SJSA1 (cell line): ENCODE measurements around the gene REC8. TPM values are rescaled to one million over a fixed set of nuclear protein-coding genes. Genes with fewer than 3 reads are reported as not detected.

ENCODE experiments used
- DNase-seq, 2 experiments: peaks; one replicate each; pipeline ENCODE4 v3.0.0-alpha.2; 2015 to 2020; ENCODE audit warnings: low spot score in 2 of 2, low read depth in 1 of 2
- H3K27ac ChIP-seq: fragments of 250-450 bp; sonication (Bioruptor Pico); 2 replicates; pipeline ENCODE4 v1.5.1; 2020; ENCODE audit warnings: mild to moderate bottlenecking, moderate library complexity
- H3K27me3 ChIP-seq: fragments of 250-450 bp; sonication (Bioruptor Pico); replicated peaks from 2 replicates; pipeline ENCODE4 v1.5.1; 2020; ENCODE audit warnings: mild to moderate bottlenecking, moderate library complexity
- H3K36me3 ChIP-seq: fragments of 250-450 bp; sonication (Bioruptor Pico); 2 replicates; pipeline ENCODE4 v1.5.1; 2020; ENCODE audit warnings: mild to moderate bottlenecking
- H3K4me1 ChIP-seq: fragments of 250-450 bp; sonication (Bioruptor Pico); replicated peaks from 2 replicates; pipeline ENCODE4 v1.6.1; 2021; ENCODE audit warnings: mild to moderate bottlenecking
- H3K4me3 ChIP-seq: fragments of 250-450 bp; sonication (Bioruptor Pico); 2 replicates; pipeline ENCODE4 v1.5.1; 2020; ENCODE audit warnings: mild to moderate bottlenecking
- H3K9me3 ChIP-seq: fragments of 250-450 bp; sonication (Bioruptor Pico); replicated peaks from 2 replicates; pipeline ENCODE4 v1.5.1; 2020; ENCODE audit warnings: mild to moderate bottlenecking
- total RNA-seq: library from RNA; depleted of rRNA; stranded (reverse); fragments of >200 nt; shearing (Covaris generic); gene quantifications from 2 replicates; pipeline ENCODE4 v1.2.3, GENCODE V29; 2014

Gene REC8
- total RNA-seq, 1 experiment from 2014 or later, result 0.47 TPM

GRCh38 chr14:24178399-24179178 lies 6.7 kb downstream of the REC8 start:
- Histone ChIP-seq H3K4me3 (no peak overlapping the region), H3K36me3 (peaks cover 57% of the 10 kb centered on the region), H3K27me3 (no peaks in the 10 kb centered on the region), H3K27ac (no peak overlapping the region), H3K9me3 (no peaks in the 10 kb centered on the region), H3K4me1 (peaks cover 9% of the 10 kb centered on the region)
- DNase-seq, result no peak

- no peak for DNase-seq
- peaks cover 62% of the 10 kb centered on the region for H3K36me3 ChIP-seq
- peak overlapping the region; percentile 43 for H3K27ac ChIP-seq
- H3K27me3 ChIP-seq, result no peaks in the 10 kb centered on the region
- peaks cover 9% of the 10 kb centered on the region for H3K4me1 ChIP-seq
- H3K4me3 ChIP-seq, result no peak overlapping the region
- no peaks in the 10 kb centered on the region for H3K9me3 ChIP-seq
These were observed 7.5 kb downstream of the REC8 start for GRCh38 chr14:24179294-24179960.

- H3K27ac ChIP-seq, result peak overlapping the region; percentile 43
- peaks cover 9% of the 10 kb centered on the region for H3K4me1 ChIP-seq
These were observed 8.3 kb downstream of the REC8 start for GRCh38 chr14:24179961-24180796.

GRCh38 chr14:24181371-24182077 lies 9.6 kb downstream of the REC8 start:
- H3K27ac ChIP-seq, result no peak overlapping the region
- peaks cover 80% of the 10 kb centered on the region for H3K36me3 ChIP-seq
- H3K9me3 ChIP-seq, result no peaks in the 10 kb centered on the region

More at GRCh38 chr14:24179961-24180796, 8.3 kb downstream of the REC8 start:
- H3K4me3 ChIP-seq, result no peak overlapping the region
- H3K9me3 ChIP-seq, result no peaks in the 10 kb centered on the region
- H3K36me3 ChIP-seq, result peaks cover 70% of the 10 kb centered on the region
- no peaks in the 10 kb centered on the region for H3K27me3 ChIP-seq
- DNase-seq, result no peak

GRCh38 chr14:24182110-24182882 lies 10.4 kb downstream of the REC8 start:
- DNase-seq, result no peak
- H3K36me3 ChIP-seq, result peaks cover 81% of the 10 kb centered on the region
- H3K27me3 ChIP-seq, result no peaks in the 10 kb centered on the region
- H3K4me3 ChIP-seq, result no peak overlapping the region
- H3K9me3 ChIP-seq, result no peaks in the 10 kb centered on the region
- no peak overlapping the region for H3K27ac ChIP-seq
- H3K4me1 ChIP-seq, result peaks cover 9% of the 10 kb centered on the region

More at GRCh38 chr14:24181371-24182077, 9.6 kb downstream of the REC8 start:
- H3K27me3 ChIP-seq, result no peaks in the 10 kb centered on the region
- no peak for DNase-seq
- peaks cover 9% of the 10 kb centered on the region for H3K4me1 ChIP-seq
- no peak overlapping the region for H3K4me3 ChIP-seq

GRCh38 chr14:24183014-24183481 lies 11.2 kb downstream of the REC8 start:
- no peak for DNase-seq
- peaks cover 16% of the 10 kb centered on the region for H3K4me1 ChIP-seq
- no peaks in the 10 kb centered on the region for H3K9me3 ChIP-seq
- H3K36me3 ChIP-seq, result peaks cover 84% of the 10 kb centered on the region
- H3K4me3 ChIP-seq, result no peak overlapping the region
- H3K27ac ChIP-seq, result no peak overlapping the region
- H3K27me3 ChIP-seq, result no peaks in the 10 kb centered on the region

GRCh38 chr14:24184104-24184970 lies 12.5 kb downstream of the REC8 start:
- Histone ChIP-seq H3K4me3 (no peak overlapping the region), H3K36me3 (peaks cover 75% of the 10 kb centered on the region), H3K27me3 (no peaks in the 10 kb centered on the region), H3K27ac (no peak overlapping the region), H3K9me3 (no peaks in the 10 kb centered on the region), H3K4me1 (peaks cover 16% of the 10 kb centered on the region)
- no peak for DNase-seq

GRCh38 chr14:24185026-24185425 lies 13.1 kb downstream of the REC8 start:
- peaks cover 11% of the 10 kb centered on the region for H3K4me1 ChIP-seq
- H3K9me3 ChIP-seq, result no peaks in the 10 kb centered on the region
- no peak overlapping the region for H3K27ac ChIP-seq
- H3K27me3 ChIP-seq, result no peaks in the 10 kb centered on the region
- H3K4me3 ChIP-seq, result no peak overlapping the region
- DNase-seq, result no peak
- H3K36me3 ChIP-seq, result peaks cover 68% of the 10 kb centered on the region

- Histone ChIP-seq H3K27me3 (no peaks in the 10 kb centered on the region), H3K36me3 (peaks cover 61% of the 10 kb centered on the region), H3K4me1 (peaks cover 7% of the 10 kb centered on the region), H3K9me3 (no peaks in the 10 kb centered on the region), H3K27ac (no peak overlapping the region), H3K4me3 (no peak overlapping the region)
- no peak for DNase-seq
These were observed 13.9 kb downstream of the REC8 start for GRCh38 chr14:24185741-24186140.

- H3K4me1 ChIP-seq, result peaks cover 7% of the 10 kb centered on the region
- no peak for DNase-seq
- peaks cover 53% of the 10 kb centered on the region for H3K36me3 ChIP-seq
- H3K4me3 ChIP-seq, result no peak overlapping the region
- H3K27me3 ChIP-seq, result no peaks in the 10 kb centered on the region
- H3K9me3 ChIP-seq, result no peaks in the 10 kb centered on the region
- no peak overlapping the region for H3K27ac ChIP-seq
These were observed 15.1 kb downstream of the REC8 start for GRCh38 chr14:24186831-24187538.

GRCh38 chr14:24187539-24187915 lies 15.6 kb downstream of the REC8 start:
- Histone ChIP-seq H3K4me3 (peak overlapping the region; percentile 54), H3K27ac (no peak overlapping the region), H3K9me3 (no peaks in the 10 kb centered on the region), H3K4me1 (peaks cover 7% of the 10 kb centered on the region), H3K36me3 (peaks cover 53% of the 10 kb centered on the region), H3K27me3 (no peaks in the 10 kb centered on the region)
- DNase-seq, result no peak
